Lower leg skin (tissue), 4 donors: ENCODE data around the gene ARHGEF4. TPM values are rescaled to one million over a fixed set of nuclear protein-coding genes. Genes with fewer than 3 reads are reported as not detected.

Source experiments
- DNase-seq, 2 donors: peaks; one replicate each; pipeline ENCODE4 v3.0.0-alpha.2; 2019; ENCODE audit warnings: low spot score in 2 of 2
- H3K4me3 ChIP-seq: fragments of 200-600 bp; sonication (generic); 2 replicates; pipeline ENCODE4 v1.5.1; 2017; ENCODE audit warnings: mild to moderate bottlenecking, low read depth; ENCODE audit not compliant: poor library complexity, severe bottlenecking
- CTCF ChIP-seq, 3 donors: fragments of 450-650 bp; IDR thresholded peaks; one replicate each; pipeline ENCODE4 v1.5.1; 2016; ENCODE audit warnings: antibody characterized with exemption in 3 of 3, mild to moderate bottlenecking in 3 of 3, moderate library complexity in 2 of 3
- POLR2A ChIP-seq, 2 donors: fragments of 450-650 bp; IDR thresholded peaks; one replicate each; pipeline ENCODE4 v1.6.1; 2016 to 2017; ENCODE audit warnings: antibody characterized with exemption in 2 of 2, mild to moderate bottlenecking in 1 of 2, moderate library complexity in 1 of 2
- WGBS, 2 donors: methylation state at CpG; one replicate each; pipeline ENCODE4 v1.1.5; 2018; 5-methylcytosine and 5-hydroxymethylcytosine counted together
- intact Hi-C: fragments of 100-400 bp; cut with DNase I; formaldehyde crosslinking; loops from one replicate; pipeline ENCODE4 v1.15.0; 2023; ENCODE audit warnings: low total_unique reads
- total RNA-seq, 4 donors: library from RNA; depleted of rRNA; stranded (reverse); fragments of >200 nt; gene quantifications; one replicate each; pipeline ENCODE4 v1.1.0, GENCODE V29; 2016

The ARHGEF4 gene
- total RNA-seq, 4 donors from 2014 or later: 106 to 220 (median 120) TPM

- 53 to 67% methylated on average over 5 of the region's 5 CpGs for WGBS, 2 donors
- TF ChIP-seq CTCF (IDR thresholded peaks at IDR 0.05) (no peak), POLR2A (IDR thresholded peaks at IDR 0.05) (no peak)
- DNase-seq: no peak
- intact Hi-C loops: no loop called here
- H3K4me3 ChIP-seq: no peak overlapping the region
These were observed 54.4 kb downstream of the ARHGEF4 start for GRCh38 chr2:130890941-130891669.

GRCh38 chr2:130891966-130892365 lies 55.3 kb downstream of the ARHGEF4 start:
- no peak for DNase-seq
- TF ChIP-seq CTCF (IDR thresholded peaks at IDR 0.05) (no peak), POLR2A (IDR thresholded peaks at IDR 0.05) (no peak)
- intact Hi-C loops: no loop called here
- WGBS, 2 donors: 57 to 71% methylated on average over 4 of the region's 4 CpGs
- no peak overlapping the region for H3K4me3 ChIP-seq

GRCh38 chr2:130892793-130893785 lies 56.4 kb downstream of the ARHGEF4 start:
- intact Hi-C loops: no loop called here
- no peak overlapping the region for H3K4me3 ChIP-seq
- DNase-seq: peak in 1 of 2 donors; percentile 69
- WGBS, 2 donors: 73 to 81% methylated on average over 18 of the region's 18 CpGs
- TF ChIP-seq POLR2A (IDR thresholded peaks at IDR 0.05) (no peak), CTCF (IDR thresholded peaks at IDR 0.05) (no peak)

- 51 to 55% methylated on average over 7 of the region's 7 CpGs for WGBS, 2 donors
These were observed 57.7 kb downstream of the ARHGEF4 start for GRCh38 chr2:130894326-130894942.

GRCh38 chr2:130896813-130897212 lies 60.1 kb downstream of the ARHGEF4 start:
- intact Hi-C loops: no loop called here
- TF ChIP-seq CTCF (IDR thresholded peaks at IDR 0.05) (no peak), POLR2A (IDR thresholded peaks at IDR 0.05) (no peak)
- no peak for DNase-seq
- 84 to 89% methylated on average over 7 of the region's 7 CpGs for WGBS, 2 donors
- no peak overlapping the region for H3K4me3 ChIP-seq

More at GRCh38 chr2:130894326-130894942, 57.7 kb downstream of the ARHGEF4 start:
- peak in 1 of 2 donors; percentile 59 for DNase-seq
- intact Hi-C loops: no loop called here
- no peak for TF ChIP-seq POLR2A (IDR thresholded peaks at IDR 0.05)
- no peak overlapping the region for H3K4me3 ChIP-seq
